GM23338 (cell line): ENCODE data around the gene PKNOX2. TPM values are rescaled to one million over a fixed set of nuclear protein-coding genes. Genes with fewer than 3 reads are reported as not detected.

Source experiments
- ATAC-seq: fragments of 200-7000 bp; cut with Tn5 transposase; 3 replicates; pipeline ENCODE4 v1.9.1; 2020
- DNase-seq: peaks from one replicate; pipeline ENCODE4 v3.0.0-alpha.2; 2015; ENCODE audit warnings: low spot score
- H2AFZ ChIP-seq: fragments of 200-600 bp; sonication (generic); 2 replicates; pipeline ENCODE4 v1.8.0; 2016; ENCODE audit warnings: antibody characterized with exemption, mild to moderate bottlenecking, moderate library complexity
- H3F3A ChIP-seq: fragments of 200-600 bp; sonication (generic); replicated peaks from 2 replicates; pipeline ENCODE4 v1.8.0; 2017; ENCODE audit warnings: antibody characterized with exemption, mixed run types, low read depth
- H3K27ac ChIP-seq: fragments of 200-600 bp; sonication (generic); 2 replicates; pipeline ENCODE4 v1.6.1; 2016; ENCODE audit warnings: low read depth
- H3K27me3 ChIP-seq: fragments of 200-600 bp; sonication (generic); 2 replicates; pipeline ENCODE4 v1.8.0; 2016; ENCODE audit warnings: mild to moderate bottlenecking, mixed run types, moderate library complexity; ENCODE audit not compliant: insufficient read depth
- H3K36me3 ChIP-seq: fragments of 200-600 bp; sonication (generic); 2 replicates; pipeline ENCODE4 v1.8.0; 2016; ENCODE audit warnings: mild to moderate bottlenecking; ENCODE audit not compliant: insufficient read depth
- H3K4me1 ChIP-seq: fragments of 200-600 bp; sonication (generic); 2 replicates; pipeline ENCODE4 v1.8.0; 2016; ENCODE audit warnings: mild to moderate bottlenecking, moderate library complexity; ENCODE audit not compliant: insufficient read depth
- H3K4me2 ChIP-seq: fragments of 200-600 bp; sonication (generic); 2 replicates; pipeline ENCODE4 v1.7.1; 2017; ENCODE audit warnings: mixed run types
- H3K4me3 ChIP-seq: fragments of 200-600 bp; sonication (generic); 2 replicates; pipeline ENCODE4 v1.6.1; 2016; ENCODE audit warnings: mixed run types
- H3K79me2 ChIP-seq: fragments of 200-600 bp; sonication (generic); replicated peaks from 2 replicates; pipeline ENCODE4 v1.8.0; 2017; ENCODE audit warnings: mild to moderate bottlenecking; ENCODE audit not compliant: insufficient read depth
- H3K9me2 ChIP-seq: fragments of 200-600 bp; sonication (generic); 2 replicates; pipeline ENCODE4 v1.8.0; 2017; ENCODE audit not compliant: insufficient read depth
- H4K20me1 ChIP-seq: fragments of 200-600 bp; sonication (generic); replicated peaks from 2 replicates; pipeline ENCODE4 v1.8.0; 2017; ENCODE audit warnings: mild to moderate bottlenecking; ENCODE audit not compliant: insufficient read depth
- H3K27ac Mint-ChIP-seq: 2 replicates; pipeline ENCODE4 v1.8.0; 2020; ENCODE audit warnings: inconsistent platforms, mild to moderate bottlenecking, moderate library complexity, mixed read lengths
- H3K27me3 Mint-ChIP-seq: 3 replicates; pipeline ENCODE4 v1.8.0; 2022; ENCODE audit warnings: low read depth, mild to moderate bottlenecking, moderate library complexity, mixed read lengths, inconsistent platforms; ENCODE audit not compliant: insufficient read depth, poor library complexity
- H3K36me3 Mint-ChIP-seq: 3 replicates; pipeline ENCODE4 v1.8.0; 2021; ENCODE audit warnings: low read depth, mild to moderate bottlenecking, inconsistent platforms, moderate library complexity, mixed read lengths
- H3K4me1 Mint-ChIP-seq: 3 replicates; pipeline ENCODE4 v1.8.0; 2020; ENCODE audit warnings: mild to moderate bottlenecking, inconsistent platforms, mixed read lengths
- H3K4me3 Mint-ChIP-seq: 3 replicates; pipeline ENCODE4 v1.8.0; 2021; ENCODE audit warnings: moderate library complexity, mild to moderate bottlenecking, inconsistent platforms, mixed read lengths
- H3K9me3 Mint-ChIP-seq: 3 replicates; pipeline ENCODE4 v1.8.0; 2020; ENCODE audit warnings: moderate library complexity, mild to moderate bottlenecking, inconsistent platforms, mixed read lengths
- EZH2 ChIP-seq: fragments of 200-600 bp; sonication (generic); IDR thresholded peaks from one replicate; pipeline ENCODE4 v1.8.0; 2017; ENCODE audit warnings: antibody characterized with exemption, mild to moderate bottlenecking, low read depth; ENCODE audit not compliant: unreplicated experiment
- EZH2phosphoT487 ChIP-seq: fragments of 200-600 bp; sonication (generic); IDR thresholded peaks from one replicate; pipeline ENCODE4 v1.8.1; 2018; ENCODE audit warnings: antibody characterized with exemption; ENCODE audit not compliant: unreplicated experiment
- JUNB ChIP-seq: IDR thresholded peaks from one replicate; pipeline ENCODE4 v1.6.1; 2016; ENCODE audit warnings: antibody characterized with exemption; ENCODE audit not compliant: unreplicated experiment
- NANOG ChIP-seq: IDR thresholded peaks from 2 replicates; pipeline ENCODE4 v1.6.1; 2016; ENCODE audit warnings: antibody characterized with exemption, borderline replicate concordance
- STAT1 ChIP-seq: IDR thresholded peaks from one replicate; pipeline ENCODE4 v1.6.1; 2016; ENCODE audit warnings: antibody characterized with exemption; ENCODE audit not compliant: unreplicated experiment
- ZNF114 ChIP-seq: fragments of 250-450 bp; sonication (Bioruptor Pico); IDR thresholded peaks from 2 replicates; pipeline ENCODE4 v1.5.0; 2020; ENCODE audit warnings: mild to moderate bottlenecking, moderate library complexity
- ZNF331 ChIP-seq: fragments of 250-450 bp; sonication (Bioruptor Pico); IDR thresholded peaks from 2 replicates; pipeline ENCODE4 v1.5.0; 2020; ENCODE audit warnings: low read depth, mild to moderate bottlenecking, moderate library complexity
- polyA plus RNA-seq: library from polyadenylated mRNA; unstranded; fragments of >200 nt; fragmentation: Nextera tagmentation; extraction: Ambion mirVana; gene quantifications from 2 replicates; pipeline ENCODE4 v1.2.1, GENCODE V29; 2016
- total RNA-seq: library from RNA; depleted of rRNA; stranded (reverse); fragments of >200 nt; shearing (Covaris generic); gene quantifications from 2 replicates; pipeline ENCODE4 v1.2.3, GENCODE V29; 2014
- TF ChIP-seq, protein P1 (sequence below): IDR thresholded peaks from one replicate; pipeline ENCODE4 v1.6.1; 2018; ENCODE audit warnings: antibody characterized with exemption; ENCODE audit not compliant: unreplicated experiment
- TF ChIP-seq, protein P2 (sequence below), 2 experiments: fragments of 200-600 bp in 1 of 2; sonication (generic) in 1 of 2; conservative IDR thresholded peaks; 2 replicates each; pipeline versions ENCODE4 v1.5.1 to v1.6.1; 2016 to 2017; ENCODE audit warnings: antibody characterized with exemption in 2 of 2, low read depth in 2 of 2, mild to moderate bottlenecking in 2 of 2, moderate library complexity in 1 of 2
- TF ChIP-seq, protein P3 (sequence below): IDR thresholded peaks from 2 replicates; pipeline ENCODE4 v1.6.1; 2016; ENCODE audit warnings: antibody characterized with exemption
- TF ChIP-seq, protein P4 (sequence below): fragments of 250-450 bp; sonication (Bioruptor Pico); IDR thresholded peaks from 2 replicates; pipeline ENCODE4 v1.5.0; 2020; ENCODE audit warnings: mild to moderate bottlenecking, moderate library complexity

PKNOX2 gene
- total and polyA plus RNA-seq, 2 experiments from 2014 or later: 0.42 to 0.83 TPM

DNA sequence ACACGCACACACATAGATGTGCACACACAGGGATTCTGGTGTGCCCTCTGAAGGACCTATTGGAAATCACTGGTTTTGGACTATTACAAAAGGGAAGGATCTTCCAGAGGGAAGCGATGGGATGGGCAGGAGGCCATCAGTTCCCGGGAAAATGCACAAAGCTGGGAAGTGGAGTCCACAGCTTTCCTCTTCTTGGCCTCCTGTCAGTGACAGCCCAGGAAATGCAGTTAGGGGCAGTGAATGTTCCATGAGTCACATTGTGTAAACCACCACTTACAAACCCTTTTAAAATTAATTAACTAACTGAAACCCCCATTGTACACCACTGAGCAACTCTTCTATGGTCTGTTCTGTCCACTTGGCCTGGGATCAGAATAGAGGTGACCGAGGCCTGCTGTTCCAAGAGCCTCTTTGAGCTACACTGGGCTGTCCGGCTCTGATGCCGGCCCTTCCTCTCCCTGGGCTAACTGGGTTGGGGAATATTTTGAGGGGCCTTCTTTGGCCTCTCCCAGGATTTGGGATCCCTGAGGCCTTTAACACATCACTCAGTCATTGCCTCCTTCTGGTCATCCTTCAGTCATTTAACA, 193.8 kb downstream of the PKNOX2 start:
- Histone ChIP-seq H3K27ac (no peak overlapping the region), H3K4me3 (no peak overlapping the region), H4K20me1 (no peaks in the 10 kb centered on the region), H3K9me2 (no peaks in the 10 kb centered on the region), H2AFZ (no peak overlapping the region), H3K4me1 (no peaks in the 10 kb centered on the region), H3K36me3 (no peaks in the 10 kb centered on the region), H3K27me3 (no peaks in the 10 kb centered on the region), H3F3A (no peaks in the 10 kb centered on the region), H3K79me2 (no peaks in the 10 kb centered on the region), H3K4me2 (no peak overlapping the region)
- Mint-ChIP-seq H3K27me3 (peaks cover 4% of the 10 kb centered on the region), H3K4me3 (no peak overlapping the region), H3K9me3 (no peaks in the 10 kb centered on the region), H3K36me3 (no peaks in the 10 kb centered on the region; the same call in 2 of the 3 replicates), H3K27ac (no peak overlapping the region), H3K4me1 (peaks cover 13% of the 10 kb centered on the region)
- DNase-seq: no peak
- TF ChIP-seq EZH2 (no peak), STAT1 (no peak), EZH2phosphoT487 (no peak), ZNF331 (CRISPR knock-in tag) (no peak), NANOG (no peak), ZNF114 (CRISPR knock-in tag) (no peak), JUNB (no peak)
- TF ChIP-seq, protein P1, sequence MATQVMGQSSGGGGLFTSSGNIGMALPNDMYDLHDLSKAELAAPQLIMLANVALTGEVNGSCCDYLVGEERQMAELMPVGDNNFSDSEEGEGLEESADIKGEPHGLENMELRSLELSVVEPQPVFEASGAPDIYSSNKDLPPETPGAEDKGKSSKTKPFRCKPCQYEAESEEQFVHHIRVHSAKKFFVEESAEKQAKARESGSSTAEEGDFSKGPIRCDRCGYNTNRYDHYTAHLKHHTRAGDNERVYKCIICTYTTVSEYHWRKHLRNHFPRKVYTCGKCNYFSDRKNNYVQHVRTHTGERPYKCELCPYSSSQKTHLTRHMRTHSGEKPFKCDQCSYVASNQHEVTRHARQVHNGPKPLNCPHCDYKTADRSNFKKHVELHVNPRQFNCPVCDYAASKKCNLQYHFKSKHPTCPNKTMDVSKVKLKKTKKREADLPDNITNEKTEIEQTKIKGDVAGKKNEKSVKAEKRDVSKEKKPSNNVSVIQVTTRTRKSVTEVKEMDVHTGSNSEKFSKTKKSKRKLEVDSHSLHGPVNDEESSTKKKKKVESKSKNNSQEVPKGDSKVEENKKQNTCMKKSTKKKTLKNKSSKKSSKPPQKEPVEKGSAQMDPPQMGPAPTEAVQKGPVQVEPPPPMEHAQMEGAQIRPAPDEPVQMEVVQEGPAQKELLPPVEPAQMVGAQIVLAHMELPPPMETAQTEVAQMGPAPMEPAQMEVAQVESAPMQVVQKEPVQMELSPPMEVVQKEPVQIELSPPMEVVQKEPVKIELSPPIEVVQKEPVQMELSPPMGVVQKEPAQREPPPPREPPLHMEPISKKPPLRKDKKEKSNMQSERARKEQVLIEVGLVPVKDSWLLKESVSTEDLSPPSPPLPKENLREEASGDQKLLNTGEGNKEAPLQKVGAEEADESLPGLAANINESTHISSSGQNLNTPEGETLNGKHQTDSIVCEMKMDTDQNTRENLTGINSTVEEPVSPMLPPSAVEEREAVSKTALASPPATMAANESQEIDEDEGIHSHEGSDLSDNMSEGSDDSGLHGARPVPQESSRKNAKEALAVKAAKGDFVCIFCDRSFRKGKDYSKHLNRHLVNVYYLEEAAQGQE: no peak
- TF ChIP-seq, protein P2, sequence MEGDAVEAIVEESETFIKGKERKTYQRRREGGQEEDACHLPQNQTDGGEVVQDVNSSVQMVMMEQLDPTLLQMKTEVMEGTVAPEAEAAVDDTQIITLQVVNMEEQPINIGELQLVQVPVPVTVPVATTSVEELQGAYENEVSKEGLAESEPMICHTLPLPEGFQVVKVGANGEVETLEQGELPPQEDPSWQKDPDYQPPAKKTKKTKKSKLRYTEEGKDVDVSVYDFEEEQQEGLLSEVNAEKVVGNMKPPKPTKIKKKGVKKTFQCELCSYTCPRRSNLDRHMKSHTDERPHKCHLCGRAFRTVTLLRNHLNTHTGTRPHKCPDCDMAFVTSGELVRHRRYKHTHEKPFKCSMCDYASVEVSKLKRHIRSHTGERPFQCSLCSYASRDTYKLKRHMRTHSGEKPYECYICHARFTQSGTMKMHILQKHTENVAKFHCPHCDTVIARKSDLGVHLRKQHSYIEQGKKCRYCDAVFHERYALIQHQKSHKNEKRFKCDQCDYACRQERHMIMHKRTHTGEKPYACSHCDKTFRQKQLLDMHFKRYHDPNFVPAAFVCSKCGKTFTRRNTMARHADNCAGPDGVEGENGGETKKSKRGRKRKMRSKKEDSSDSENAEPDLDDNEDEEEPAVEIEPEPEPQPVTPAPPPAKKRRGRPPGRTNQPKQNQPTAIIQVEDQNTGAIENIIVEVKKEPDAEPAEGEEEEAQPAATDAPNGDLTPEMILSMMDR (conservative IDR thresholded peaks at IDR 0.05; ENCODE audit: low read depth in 2 of 2): no peak
- TF ChIP-seq, protein P3, sequence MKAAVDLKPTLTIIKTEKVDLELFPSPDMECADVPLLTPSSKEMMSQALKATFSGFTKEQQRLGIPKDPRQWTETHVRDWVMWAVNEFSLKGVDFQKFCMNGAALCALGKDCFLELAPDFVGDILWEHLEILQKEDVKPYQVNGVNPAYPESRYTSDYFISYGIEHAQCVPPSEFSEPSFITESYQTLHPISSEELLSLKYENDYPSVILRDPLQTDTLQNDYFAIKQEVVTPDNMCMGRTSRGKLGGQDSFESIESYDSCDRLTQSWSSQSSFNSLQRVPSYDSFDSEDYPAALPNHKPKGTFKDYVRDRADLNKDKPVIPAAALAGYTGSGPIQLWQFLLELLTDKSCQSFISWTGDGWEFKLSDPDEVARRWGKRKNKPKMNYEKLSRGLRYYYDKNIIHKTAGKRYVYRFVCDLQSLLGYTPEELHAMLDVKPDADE: no peak
- TF ChIP-seq, protein P4, sequence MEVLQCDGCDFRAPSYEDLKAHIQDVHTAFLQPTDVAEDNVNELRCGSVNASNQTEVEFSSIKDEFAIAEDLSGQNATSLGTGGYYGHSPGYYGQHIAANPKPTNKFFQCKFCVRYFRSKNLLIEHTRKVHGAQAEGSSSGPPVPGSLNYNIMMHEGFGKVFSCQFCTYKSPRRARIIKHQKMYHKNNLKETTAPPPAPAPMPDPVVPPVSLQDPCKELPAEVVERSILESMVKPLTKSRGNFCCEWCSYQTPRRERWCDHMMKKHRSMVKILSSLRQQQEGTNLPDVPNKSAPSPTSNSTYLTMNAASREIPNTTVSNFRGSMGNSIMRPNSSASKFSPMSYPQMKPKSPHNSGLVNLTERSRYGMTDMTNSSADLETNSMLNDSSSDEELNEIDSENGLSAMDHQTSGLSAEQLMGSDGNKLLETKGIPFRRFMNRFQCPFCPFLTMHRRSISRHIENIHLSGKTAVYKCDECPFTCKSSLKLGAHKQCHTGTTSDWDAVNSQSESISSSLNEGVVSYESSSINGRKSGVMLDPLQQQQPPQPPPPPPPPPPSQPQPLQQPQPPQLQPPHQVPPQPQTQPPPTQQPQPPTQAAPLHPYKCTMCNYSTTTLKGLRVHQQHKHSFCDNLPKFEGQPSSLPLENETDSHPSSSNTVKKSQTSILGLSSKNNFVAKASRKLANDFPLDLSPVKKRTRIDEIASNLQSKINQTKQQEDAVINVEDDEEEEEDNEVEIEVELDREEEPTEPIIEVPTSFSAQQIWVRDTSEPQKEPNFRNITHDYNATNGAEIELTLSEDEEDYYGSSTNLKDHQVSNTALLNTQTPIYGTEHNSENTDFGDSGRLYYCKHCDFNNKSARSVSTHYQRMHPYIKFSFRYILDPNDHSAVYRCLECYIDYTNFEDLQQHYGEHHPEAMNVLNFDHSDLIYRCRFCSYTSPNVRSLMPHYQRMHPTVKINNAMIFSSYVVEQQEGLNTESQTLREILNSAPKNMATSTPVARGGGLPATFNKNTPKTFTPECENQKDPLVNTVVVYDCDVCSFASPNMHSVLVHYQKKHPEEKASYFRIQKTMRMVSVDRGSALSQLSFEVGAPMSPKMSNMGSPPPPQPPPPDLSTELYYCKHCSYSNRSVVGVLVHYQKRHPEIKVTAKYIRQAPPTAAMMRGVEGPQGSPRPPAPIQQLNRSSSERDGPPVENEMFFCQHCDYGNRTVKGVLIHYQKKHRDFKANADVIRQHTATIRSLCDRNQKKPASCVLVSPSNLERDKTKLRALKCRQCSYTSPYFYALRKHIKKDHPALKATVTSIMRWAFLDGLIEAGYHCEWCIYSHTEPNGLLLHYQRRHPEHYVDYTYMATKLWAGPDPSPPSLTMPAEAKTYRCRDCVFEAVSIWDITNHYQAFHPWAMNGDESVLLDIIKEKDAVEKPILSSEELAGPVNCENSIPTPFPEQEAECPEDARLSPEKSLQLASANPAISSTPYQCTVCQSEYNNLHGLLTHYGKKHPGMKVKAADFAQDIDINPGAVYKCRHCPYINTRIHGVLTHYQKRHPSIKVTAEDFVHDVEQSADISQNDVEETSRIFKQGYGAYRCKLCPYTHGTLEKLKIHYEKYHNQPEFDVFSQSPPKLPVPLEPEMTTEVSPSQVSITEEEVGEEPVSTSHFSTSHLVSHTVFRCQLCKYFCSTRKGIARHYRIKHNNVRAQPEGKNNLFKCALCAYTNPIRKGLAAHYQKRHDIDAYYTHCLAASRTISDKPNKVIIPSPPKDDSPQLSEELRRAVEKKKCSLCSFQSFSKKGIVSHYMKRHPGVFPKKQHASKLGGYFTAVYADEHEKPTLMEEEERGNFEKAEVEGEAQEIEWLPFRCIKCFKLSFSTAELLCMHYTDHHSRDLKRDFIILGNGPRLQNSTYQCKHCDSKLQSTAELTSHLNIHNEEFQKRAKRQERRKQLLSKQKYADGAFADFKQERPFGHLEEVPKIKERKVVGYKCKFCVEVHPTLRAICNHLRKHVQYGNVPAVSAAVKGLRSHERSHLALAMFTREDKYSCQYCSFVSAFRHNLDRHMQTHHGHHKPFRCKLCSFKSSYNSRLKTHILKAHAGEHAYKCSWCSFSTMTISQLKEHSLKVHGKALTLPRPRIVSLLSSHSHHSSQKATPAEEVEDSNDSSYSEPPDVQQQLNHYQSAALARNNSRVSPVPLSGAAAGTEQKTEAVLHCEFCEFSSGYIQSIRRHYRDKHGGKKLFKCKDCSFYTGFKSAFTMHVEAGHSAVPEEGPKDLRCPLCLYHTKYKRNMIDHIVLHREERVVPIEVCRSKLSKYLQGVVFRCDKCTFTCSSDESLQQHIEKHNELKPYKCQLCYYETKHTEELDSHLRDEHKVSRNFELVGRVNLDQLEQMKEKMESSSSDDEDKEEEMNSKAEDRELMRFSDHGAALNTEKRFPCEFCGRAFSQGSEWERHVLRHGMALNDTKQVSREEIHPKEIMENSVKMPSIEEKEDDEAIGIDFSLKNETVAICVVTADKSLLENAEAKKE (CRISPR knock-in tag): no peak
- no peak for ATAC-seq
